Stimulated activated CD8-positive, alpha-beta memory T cell treated with anti-CD3 and anti-CD28 coated beads, Interleukin-7, amount 100 ng/mL, for 48 hours (primary cell): ENCODE data around the gene CROT.

Experiments
- DNase-seq, 2 donors: peaks; one replicate each; pipeline ENCODE4 v3.0.0-alpha.2; 2020; ENCODE audit warnings: low read depth in 1 of 2; ENCODE audit errors: extremely low read depth in 1 of 2

CROT gene

GRCh38 chr7:87413951-87414793 lies 68.7 kb downstream of the CROT start:
- no peak for DNase-seq

GRCh38 chr7:87414794-87415188 lies 69.3 kb downstream of the CROT start:
- no peak for DNase-seq

- peak; percentile 3 to 36 for DNase-seq
Observed at GRCh38 chr7:87416682-87417587, 71.5 kb downstream of the CROT start.

GRCh38 chr7:87420173-87420572 lies 74.7 kb downstream of the CROT start:
- DNase-seq, result no peak

GRCh38 chr7:87424075-87424474 lies 78.6 kb downstream of the CROT start:
- DNase-seq, result no peak

- DNase-seq, result no peak
Observed at GRCh38 chr7:87426160-87426559, 80.7 kb downstream of the CROT start.

- no peak for DNase-seq
Observed at GRCh38 chr7:87427288-87427687, 81.8 kb downstream of the CROT start.

- DNase-seq, result no peak
Observed at GRCh38 chr7:87432536-87432935, 87.1 kb downstream of the CROT start.

- DNase-seq, result no peak
Observed at GRCh38 chr7:87435546-87435945, 90.1 kb downstream of the CROT start.

- DNase-seq, result no peak
Observed at GRCh38 chr7:87445897-87446296, 100.4 kb downstream of the CROT start.

- no peak for DNase-seq
Observed at GRCh38 chr7:87447116-87447635, 101.7 kb downstream of the CROT start.

GRCh38 chr7:87448388-87448787 lies 102.9 kb downstream of the CROT start:
- DNase-seq, result no peak
